Mesothelial cell of epicardium (in vitro differentiated cells): ENCODE results near the gene PRKCA. TPM values are rescaled to one million over a fixed set of nuclear protein-coding genes. Genes with fewer than 3 reads are reported as not detected.

Source experiments
- DNase-seq, 2 experiments: peaks; one replicate each; pipeline ENCODE4 v3.0.0; 2021; ENCODE audit warnings: low spot score in 2 of 2; ENCODE audit not compliant: unreplicated experiment in 2 of 2
- H3K27ac Mint-ChIP-seq: 2 replicates; pipeline ENCODE4 v1.8.0; 2021; ENCODE audit warnings: mixed read lengths
- H3K27me3 Mint-ChIP-seq: 2 replicates; pipeline ENCODE4 v1.8.0; 2021; ENCODE audit warnings: low read depth, mixed read lengths
- H3K36me3 Mint-ChIP-seq: 2 replicates; pipeline ENCODE4 v1.8.0; 2021; ENCODE audit warnings: mixed read lengths
- H3K4me1 Mint-ChIP-seq: 2 replicates; pipeline ENCODE4 v1.8.0; 2021; ENCODE audit warnings: mixed read lengths
- H3K4me3 Mint-ChIP-seq: 2 replicates; pipeline ENCODE4 v1.8.0; 2021; ENCODE audit warnings: mild to moderate bottlenecking, moderate library complexity, mixed read lengths
- H3K9me3 Mint-ChIP-seq: 2 replicates; pipeline ENCODE4 v1.8.0; 2021; ENCODE audit warnings: mixed read lengths
- total RNA-seq: library from RNA; stranded (reverse); gene quantifications from 3 replicates; pipeline ENCODE4 v1.2.1, GENCODE V29; 2021
- TF ChIP-seq, protein P1 (sequence below): fragments of 200-600 bp; sonication (generic); IDR thresholded peaks from one replicate; pipeline ENCODE4 v1.5.0; 2021; ENCODE audit warnings: antibody characterized with exemption; ENCODE audit not compliant: unreplicated experiment

Gene PRKCA
- total RNA-seq, 1 donor from 2014 or later: 15.2 TPM

DNA sequence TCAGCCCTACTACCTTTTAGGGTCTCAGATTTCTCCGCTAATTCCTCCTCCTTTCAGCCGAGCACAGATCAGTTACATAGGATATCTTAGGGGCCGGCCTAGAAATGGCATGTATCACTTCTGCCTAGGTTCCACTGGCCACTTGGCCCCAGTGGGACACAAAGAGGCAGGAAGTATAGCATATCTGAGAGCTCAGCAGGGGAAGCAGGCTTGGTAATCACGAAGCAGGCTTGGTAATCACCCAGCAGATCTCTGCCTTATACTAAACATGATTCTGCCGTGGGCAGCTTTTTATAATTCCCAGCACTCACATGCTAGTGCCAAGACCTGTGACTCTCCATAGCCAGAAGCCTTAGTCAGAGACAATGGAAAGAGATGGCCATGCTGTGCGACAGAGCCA, 472.9 kb downstream of the PRKCA start:
- TF ChIP-seq, protein P1, sequence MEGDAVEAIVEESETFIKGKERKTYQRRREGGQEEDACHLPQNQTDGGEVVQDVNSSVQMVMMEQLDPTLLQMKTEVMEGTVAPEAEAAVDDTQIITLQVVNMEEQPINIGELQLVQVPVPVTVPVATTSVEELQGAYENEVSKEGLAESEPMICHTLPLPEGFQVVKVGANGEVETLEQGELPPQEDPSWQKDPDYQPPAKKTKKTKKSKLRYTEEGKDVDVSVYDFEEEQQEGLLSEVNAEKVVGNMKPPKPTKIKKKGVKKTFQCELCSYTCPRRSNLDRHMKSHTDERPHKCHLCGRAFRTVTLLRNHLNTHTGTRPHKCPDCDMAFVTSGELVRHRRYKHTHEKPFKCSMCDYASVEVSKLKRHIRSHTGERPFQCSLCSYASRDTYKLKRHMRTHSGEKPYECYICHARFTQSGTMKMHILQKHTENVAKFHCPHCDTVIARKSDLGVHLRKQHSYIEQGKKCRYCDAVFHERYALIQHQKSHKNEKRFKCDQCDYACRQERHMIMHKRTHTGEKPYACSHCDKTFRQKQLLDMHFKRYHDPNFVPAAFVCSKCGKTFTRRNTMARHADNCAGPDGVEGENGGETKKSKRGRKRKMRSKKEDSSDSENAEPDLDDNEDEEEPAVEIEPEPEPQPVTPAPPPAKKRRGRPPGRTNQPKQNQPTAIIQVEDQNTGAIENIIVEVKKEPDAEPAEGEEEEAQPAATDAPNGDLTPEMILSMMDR: no peak
- Mint-ChIP-seq H3K27me3 (no peaks in the 10 kb centered on the region), H3K9me3 (no peaks in the 10 kb centered on the region), H3K4me1 (peaks cover 14% of the 10 kb centered on the region), H3K4me3 (no peak overlapping the region), H3K27ac (no peak overlapping the region), H3K36me3 (no peaks in the 10 kb centered on the region)
- DNase-seq: no peak

DNA sequence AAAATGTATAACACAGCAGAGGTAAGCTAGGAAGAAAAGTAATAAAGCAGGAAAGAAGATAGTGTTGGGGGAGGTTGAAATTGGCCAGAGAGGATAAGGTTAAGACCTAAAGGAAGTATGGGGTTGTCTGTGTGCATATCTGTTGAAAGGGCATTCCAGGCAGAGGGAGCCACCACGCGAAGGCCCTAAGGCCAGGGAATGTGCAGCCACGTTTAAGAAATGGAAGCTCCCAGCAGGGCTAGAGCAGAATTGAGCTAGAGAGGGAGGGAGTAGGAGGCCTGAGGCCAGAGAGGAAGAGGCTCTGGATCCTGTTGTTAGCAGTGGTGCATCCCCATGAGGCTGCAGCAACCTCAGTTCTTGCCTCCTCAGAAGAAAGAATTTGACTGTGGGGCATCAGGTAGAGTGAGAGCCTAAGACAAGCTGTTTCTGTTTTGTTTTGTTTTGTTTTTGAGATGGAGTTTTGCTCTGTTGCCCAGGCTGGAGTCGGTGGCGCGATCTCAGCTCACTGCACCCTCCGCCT, 473.5 kb downstream of the PRKCA start:
- peaks cover 14% of the 10 kb centered on the region for H3K4me1 Mint-ChIP-seq
- TF ChIP-seq, protein P1: no peak
- H3K27ac Mint-ChIP-seq: no peak overlapping the region
- H3K4me3 Mint-ChIP-seq: no peak overlapping the region
- DNase-seq: no peak
- no peaks in the 10 kb centered on the region for H3K36me3 Mint-ChIP-seq
- no peaks in the 10 kb centered on the region for H3K27me3 Mint-ChIP-seq
- no peaks in the 10 kb centered on the region for H3K9me3 Mint-ChIP-seq

DNA sequence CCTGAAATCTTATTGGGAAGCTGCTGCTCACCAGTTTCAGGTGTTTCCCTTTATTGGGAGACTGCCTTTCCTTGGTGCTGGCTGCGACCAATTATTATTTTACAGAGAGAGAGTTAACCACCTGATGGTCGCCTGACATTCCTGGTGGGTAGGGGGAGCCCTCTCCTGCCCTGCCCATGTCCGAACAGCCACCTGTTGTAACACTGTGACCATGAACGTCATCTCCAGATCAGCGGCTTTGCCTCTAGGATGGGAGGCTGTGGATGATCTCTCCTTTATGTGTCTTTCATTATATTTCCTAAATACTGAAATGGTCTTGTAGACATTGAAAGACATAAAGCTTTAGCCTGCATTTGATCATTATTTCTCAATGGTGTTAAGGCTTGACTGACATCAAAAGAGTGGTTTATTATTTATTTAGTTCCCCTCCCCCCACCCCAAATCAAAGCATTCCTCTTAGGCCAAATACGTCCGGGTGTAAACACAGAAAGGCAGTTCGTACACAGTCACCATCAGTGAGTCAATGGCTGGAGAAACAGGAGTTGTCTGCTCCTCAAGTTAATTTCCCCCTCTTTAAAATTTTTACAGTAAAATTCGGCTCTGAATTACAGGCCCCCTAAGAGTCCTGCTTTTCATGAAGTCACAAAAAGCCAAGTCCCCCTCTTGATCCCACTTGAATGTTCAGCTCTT, 474.7 kb downstream of the PRKCA start:
- TF ChIP-seq, protein P1: no peak
- DNase-seq: no peak
- Mint-ChIP-seq H3K27ac (no peak overlapping the region), H3K9me3 (no peaks in the 10 kb centered on the region), H3K4me3 (no peak overlapping the region), H3K36me3 (no peaks in the 10 kb centered on the region), H3K4me1 (peaks cover 14% of the 10 kb centered on the region), H3K27me3 (no peaks in the 10 kb centered on the region)

DNA sequence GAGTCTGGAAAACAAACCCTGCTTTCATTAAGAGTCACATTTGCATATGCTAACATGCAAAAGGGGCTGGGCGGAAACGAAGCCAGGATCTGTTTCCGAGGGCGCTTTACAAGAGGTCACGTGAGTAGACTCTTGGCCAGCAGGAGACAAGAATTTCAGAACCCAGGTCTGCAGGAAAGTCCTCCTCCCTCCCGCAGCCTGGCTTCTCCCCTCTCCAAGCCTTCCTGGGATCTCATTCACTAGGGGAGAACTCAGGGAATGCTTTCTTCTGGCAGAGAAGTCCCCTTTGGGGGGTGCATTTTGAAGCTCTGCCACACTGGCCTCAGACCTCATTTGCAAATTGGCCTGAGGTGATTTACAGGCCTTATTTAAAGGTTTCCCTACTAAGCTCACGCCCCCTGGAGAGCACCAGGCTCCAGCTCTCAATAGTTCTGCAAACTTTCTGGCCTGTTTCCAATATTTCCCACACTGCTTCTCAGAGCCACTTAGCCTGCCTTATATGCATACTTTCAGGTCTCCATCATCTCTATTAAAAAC, 475.3 kb downstream of the PRKCA start:
- Mint-ChIP-seq H3K9me3 (no peaks in the 10 kb centered on the region), H3K4me1 (peaks cover 14% of the 10 kb centered on the region), H3K27ac (no peak overlapping the region), H3K4me3 (no peak overlapping the region), H3K36me3 (no peaks in the 10 kb centered on the region), H3K27me3 (no peaks in the 10 kb centered on the region)
- DNase-seq: no peak
- TF ChIP-seq, protein P1: no peak

DNA sequence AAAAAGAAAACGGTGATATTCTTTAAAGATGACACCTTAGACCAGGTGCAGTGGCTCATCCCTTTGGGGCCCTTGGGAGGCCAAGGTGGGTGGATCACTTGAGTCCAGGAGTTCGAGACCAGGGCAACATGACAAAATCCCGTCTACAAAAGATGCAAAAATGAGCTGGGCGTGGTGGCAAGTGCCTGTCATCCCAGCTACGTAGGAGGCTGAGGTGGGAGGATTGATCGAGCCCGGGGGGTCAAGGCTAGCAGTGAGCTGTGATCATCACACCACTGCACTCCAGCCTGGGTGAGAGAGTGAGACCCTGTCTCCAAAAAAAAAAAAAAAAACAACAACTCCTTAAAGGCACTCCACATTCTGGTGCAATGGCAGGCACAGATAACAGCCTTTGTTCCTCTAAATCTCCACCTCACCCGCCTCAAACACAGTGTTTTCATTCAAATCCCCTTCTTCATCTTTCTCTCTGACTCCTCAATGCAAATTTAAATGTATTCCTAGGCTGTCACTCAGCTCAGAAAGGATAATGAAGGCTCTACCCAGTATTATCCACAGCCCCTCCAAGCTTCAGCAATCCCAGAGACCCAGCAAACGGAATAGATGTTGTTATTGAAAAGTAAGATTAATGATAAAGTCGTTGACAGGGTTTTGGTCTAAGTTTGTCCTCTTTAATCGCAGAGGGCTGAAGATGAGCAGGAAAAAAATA, 476.3 kb downstream of the PRKCA start:
- no peak for DNase-seq
- Mint-ChIP-seq H3K4me1 (peaks cover 14% of the 10 kb centered on the region), H3K27me3 (no peaks in the 10 kb centered on the region), H3K36me3 (no peaks in the 10 kb centered on the region), H3K9me3 (no peaks in the 10 kb centered on the region), H3K27ac (no peak overlapping the region), H3K4me3 (no peak overlapping the region)
- TF ChIP-seq, protein P1: no peak
